Type B pancreatic cell (in vitro differentiated cells): ENCODE data around the gene PAXX. TPM values are rescaled to one million over a fixed set of nuclear protein-coding genes. Genes with fewer than 3 reads are reported as not detected.

Experiments
- DNase-seq: peaks from one replicate; pipeline ENCODE4 v3.0.0; 2021; ENCODE audit warnings: mixed read lengths; ENCODE audit not compliant: unreplicated experiment; ENCODE audit errors: extremely low spot score
- H3K27ac Mint-ChIP-seq: 2 replicates; pipeline ENCODE4 v1.8.0; 2021; ENCODE audit warnings: mild to moderate bottlenecking, mixed read lengths
- H3K27me3 Mint-ChIP-seq: 2 replicates; pipeline ENCODE4 v1.8.0; 2021; ENCODE audit warnings: mixed read lengths
- H3K36me3 Mint-ChIP-seq: 2 replicates; pipeline ENCODE4 v1.8.0; 2021; ENCODE audit warnings: mixed read lengths
- H3K4me1 Mint-ChIP-seq: one replicate; pipeline ENCODE4 v1.8.0; 2021; ENCODE audit warnings: mixed read lengths; ENCODE audit not compliant: unreplicated experiment
- H3K4me3 Mint-ChIP-seq: 2 replicates; pipeline ENCODE4 v1.8.0; 2021; ENCODE audit warnings: mild to moderate bottlenecking, mixed read lengths
- H3K9me3 Mint-ChIP-seq: 2 replicates; pipeline ENCODE4 v1.8.0; 2021; ENCODE audit warnings: mixed read lengths
- total RNA-seq: library from RNA; stranded (reverse); gene quantifications from 2 replicates; pipeline ENCODE4 v1.2.1, GENCODE V29; 2021; ENCODE audit warnings: low replicate concordance
- TF ChIP-seq, protein P1 (sequence below): fragments of 200-600 bp; sonication (generic); conservative IDR thresholded peaks from 2 replicates; pipeline ENCODE4 v1.5.0; 2021; ENCODE audit warnings: antibody characterized with exemption, mild to moderate bottlenecking

Gene PAXX
- total RNA-seq, 1 donor from 2014 or later = 63.4 TPM

DNA sequence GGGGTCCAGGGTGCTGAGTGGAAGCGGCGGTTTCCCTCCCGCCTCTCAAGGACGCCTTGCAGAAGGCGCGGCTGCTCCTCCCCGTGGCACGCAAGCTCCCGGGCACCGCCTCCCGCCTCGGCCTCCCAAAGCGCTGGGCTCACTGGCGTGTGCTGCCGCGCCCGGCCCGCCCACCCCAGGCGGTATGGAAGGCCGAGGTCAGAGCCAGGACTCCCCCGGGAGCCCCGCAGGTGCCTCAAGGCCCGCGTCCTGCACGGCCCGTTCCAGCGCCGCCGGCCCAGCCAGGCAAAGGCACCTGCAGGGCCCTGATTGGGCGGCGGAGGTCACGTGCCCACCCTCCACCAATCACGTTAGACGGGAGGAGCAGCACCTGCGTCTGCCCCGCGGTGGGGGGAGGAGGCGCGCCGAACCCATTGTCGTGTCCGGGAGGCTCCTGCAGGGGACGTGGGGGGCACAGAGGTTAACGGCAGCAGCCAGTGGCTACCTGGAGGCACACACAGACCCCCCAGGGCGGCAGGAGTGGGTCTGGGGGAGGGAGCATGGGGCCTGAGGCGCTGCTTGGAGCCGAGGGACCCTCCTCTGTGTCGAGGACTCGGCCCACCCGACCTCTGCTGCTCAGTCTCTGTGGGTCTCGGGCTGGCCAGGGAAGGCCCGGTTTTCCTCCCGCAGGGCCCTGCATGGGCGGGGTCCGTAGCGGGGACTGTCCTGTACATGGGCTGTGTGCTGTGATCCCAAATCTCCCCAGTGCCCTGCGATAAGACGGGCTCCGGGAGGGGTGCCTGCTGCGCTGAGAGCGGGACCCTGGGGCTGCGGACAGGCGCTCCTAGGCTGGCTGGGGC, 42.2 kb upstream of the PAXX start:
- DNase-seq = peak; percentile 95
- H3K9me3 Mint-ChIP-seq = no peaks in the 10 kb centered on the region
- TF ChIP-seq, protein P1, sequence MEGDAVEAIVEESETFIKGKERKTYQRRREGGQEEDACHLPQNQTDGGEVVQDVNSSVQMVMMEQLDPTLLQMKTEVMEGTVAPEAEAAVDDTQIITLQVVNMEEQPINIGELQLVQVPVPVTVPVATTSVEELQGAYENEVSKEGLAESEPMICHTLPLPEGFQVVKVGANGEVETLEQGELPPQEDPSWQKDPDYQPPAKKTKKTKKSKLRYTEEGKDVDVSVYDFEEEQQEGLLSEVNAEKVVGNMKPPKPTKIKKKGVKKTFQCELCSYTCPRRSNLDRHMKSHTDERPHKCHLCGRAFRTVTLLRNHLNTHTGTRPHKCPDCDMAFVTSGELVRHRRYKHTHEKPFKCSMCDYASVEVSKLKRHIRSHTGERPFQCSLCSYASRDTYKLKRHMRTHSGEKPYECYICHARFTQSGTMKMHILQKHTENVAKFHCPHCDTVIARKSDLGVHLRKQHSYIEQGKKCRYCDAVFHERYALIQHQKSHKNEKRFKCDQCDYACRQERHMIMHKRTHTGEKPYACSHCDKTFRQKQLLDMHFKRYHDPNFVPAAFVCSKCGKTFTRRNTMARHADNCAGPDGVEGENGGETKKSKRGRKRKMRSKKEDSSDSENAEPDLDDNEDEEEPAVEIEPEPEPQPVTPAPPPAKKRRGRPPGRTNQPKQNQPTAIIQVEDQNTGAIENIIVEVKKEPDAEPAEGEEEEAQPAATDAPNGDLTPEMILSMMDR = peak; percentile 30
- peak overlapping the region; percentile 90 for H3K27ac Mint-ChIP-seq
- no peaks in the 10 kb centered on the region for H3K36me3 Mint-ChIP-seq
- H3K4me3 Mint-ChIP-seq = peak overlapping the region; percentile 85
- no peaks in the 10 kb centered on the region for H3K4me1 Mint-ChIP-seq
- H3K27me3 Mint-ChIP-seq = no peaks in the 10 kb centered on the region

DNA sequence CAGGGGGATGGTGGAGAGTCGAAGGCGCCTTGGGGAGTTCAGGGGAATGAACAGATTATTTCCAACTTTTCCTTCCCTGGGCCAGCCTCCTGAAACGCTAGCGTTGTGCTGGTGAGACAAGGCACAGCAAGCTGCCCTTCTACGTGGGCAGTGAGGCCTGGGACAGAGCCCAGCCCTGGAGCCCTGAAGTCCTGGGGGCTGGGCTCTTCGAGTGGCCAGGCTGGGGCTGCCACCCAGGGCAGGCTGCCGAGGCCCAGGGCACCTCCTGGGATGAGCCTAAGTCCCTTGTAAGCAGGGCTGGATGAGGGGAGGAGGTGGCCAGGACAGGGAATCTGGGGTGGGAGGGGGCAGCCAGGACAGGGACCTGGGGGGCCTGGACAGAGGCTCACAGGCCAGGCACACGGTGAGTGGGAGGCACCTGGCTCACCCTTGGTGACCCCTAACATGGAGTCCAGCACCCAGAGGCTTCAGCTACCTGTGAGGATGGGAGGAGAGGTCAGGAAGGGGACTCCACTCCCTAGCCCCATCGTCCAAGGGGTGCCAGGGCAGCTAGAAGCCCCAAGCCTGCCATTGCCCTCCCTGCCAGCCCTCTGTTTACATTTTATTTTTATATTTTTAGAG, 41.5 kb upstream of the PAXX start:
- TF ChIP-seq, protein P1 = no peak
- no peaks in the 10 kb centered on the region for H3K27me3 Mint-ChIP-seq
- H3K9me3 Mint-ChIP-seq = no peaks in the 10 kb centered on the region
- no peaks in the 10 kb centered on the region for H3K36me3 Mint-ChIP-seq
- peak overlapping the region; percentile 83 for H3K4me3 Mint-ChIP-seq
- H3K27ac Mint-ChIP-seq = peak overlapping the region; percentile 90
- no peak for DNase-seq
- no peaks in the 10 kb centered on the region for H3K4me1 Mint-ChIP-seq

DNA sequence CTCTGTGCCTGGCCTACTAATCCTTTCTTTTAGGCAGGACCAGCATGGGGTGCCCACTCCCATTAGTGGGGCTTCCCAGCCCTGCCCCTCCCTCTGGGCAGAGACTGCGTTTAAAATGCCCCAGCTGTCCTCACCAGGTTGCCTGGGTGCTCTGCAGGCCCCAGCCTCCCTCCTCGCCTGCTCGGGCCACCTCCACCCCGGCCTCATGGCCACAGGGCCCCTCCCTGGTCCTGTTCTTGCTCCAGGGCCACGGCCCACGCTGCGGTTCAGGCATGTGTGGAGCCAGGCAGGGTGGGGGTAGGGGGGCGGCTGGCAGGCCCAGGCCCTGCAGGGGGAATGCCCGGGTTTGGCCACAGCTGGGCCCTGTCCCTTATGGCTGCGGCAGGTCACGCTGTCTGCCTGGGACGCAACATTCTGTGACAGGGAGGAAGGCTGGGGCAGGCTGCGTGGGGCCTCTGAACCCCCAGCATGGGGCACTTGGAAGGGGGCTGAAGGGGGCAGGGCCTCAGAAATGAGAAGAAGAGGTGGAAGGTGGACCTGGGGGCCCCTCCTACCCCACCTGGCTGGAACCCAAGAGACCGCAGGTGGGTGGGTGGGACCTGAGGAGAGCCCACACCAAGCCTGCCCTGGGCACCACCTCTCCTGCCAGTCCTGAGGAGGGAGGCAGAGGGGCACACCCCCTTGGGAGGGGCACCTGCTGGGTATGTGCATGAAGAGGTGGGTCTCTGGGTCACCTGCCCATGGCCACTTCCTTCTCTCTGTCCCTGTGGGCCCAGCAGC, 40.5 kb upstream of the PAXX start, which contains the start of gene LCN12:
TSS of gene LCN12 (plus strand) at position 733 of the 780 bp plus-strand sequence. CDS start 55 bp downstream, outside the sequence.
- DNase-seq = no peak
- Mint-ChIP-seq H3K36me3 (no peaks in the 10 kb centered on the region), H3K27ac (no peak within 1 kb of the TSS), H3K4me1 (no peaks in the 10 kb centered on the region), H3K9me3 (no peaks in the 10 kb centered on the region), H3K27me3 (no peaks in the 10 kb centered on the region), H3K4me3 (no peak within 1 kb of the TSS)
- TF ChIP-seq, protein P1 = no peak

DNA sequence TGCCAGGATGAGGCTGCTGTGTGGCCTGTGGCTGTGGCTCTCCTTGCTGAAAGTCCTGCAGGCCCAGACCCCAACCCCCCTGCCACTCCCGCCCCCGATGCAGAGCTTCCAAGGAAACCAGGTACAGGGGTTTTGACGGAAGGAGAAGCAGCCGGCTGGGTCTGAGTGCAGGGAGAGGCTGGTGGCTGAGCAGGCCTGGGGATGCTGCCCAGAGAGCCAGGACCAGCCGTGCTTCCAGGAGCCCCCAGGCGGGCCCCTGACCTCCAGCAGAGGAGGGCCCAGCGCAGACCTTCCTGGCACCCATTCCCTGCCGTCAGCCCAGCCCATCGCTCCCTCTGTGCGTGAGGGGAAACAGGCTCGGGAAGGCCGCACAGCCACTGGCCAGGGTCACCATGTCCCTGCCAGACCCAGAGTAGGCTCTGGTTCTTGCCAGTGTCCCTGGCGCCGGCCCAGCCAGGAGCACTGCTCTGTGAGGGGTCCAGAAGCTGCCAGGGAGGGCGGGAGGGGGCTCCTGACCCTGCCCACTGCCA, 39.8 kb upstream of the PAXX start:
- H3K36me3 Mint-ChIP-seq = no peaks in the 10 kb centered on the region
- TF ChIP-seq, protein P1 = no peak
- DNase-seq = no peak
- H3K9me3 Mint-ChIP-seq = no peaks in the 10 kb centered on the region
- H3K4me3 Mint-ChIP-seq = no peak overlapping the region
- no peaks in the 10 kb centered on the region for H3K27me3 Mint-ChIP-seq
- no peak overlapping the region for H3K27ac Mint-ChIP-seq
- H3K4me1 Mint-ChIP-seq = no peaks in the 10 kb centered on the region
